ENCODE measurements around the gene PARPBP. TPM values are rescaled to one million over a fixed set of nuclear protein-coding genes. Genes with fewer than 3 reads are reported as not detected.

PARPBP gene
- total RNA-seq, 1 experiment from 2014 or later: 23.5 TPM

DNA sequence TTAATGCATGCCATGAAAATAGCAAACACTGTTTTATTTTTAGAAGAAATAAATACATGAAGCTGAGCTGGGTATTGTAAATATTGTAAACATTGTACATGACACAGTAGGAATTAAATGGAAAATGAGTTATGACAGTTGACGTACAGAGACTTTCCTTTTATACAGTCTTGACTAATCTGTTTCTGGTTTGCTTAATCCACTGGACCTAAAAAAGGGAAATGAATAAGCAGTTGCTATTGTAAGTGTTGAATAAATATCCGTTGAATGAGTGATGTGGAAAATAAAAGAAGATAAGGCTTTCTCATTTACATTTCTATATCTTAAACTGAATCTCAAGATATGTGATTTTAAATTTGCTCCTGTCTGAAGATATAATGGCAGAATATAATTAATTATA, 62.7 kb downstream of the PARPBP start:
- Histone ChIP-seq H3K9me3 (ENCODE audit: control insufficient read depth in 1 of 2, insufficient read depth in 1 of 2, low read depth in 1 of 2, low read length in 2 of 2) (no peaks in the 10 kb centered on the region), H3K4me2 (ENCODE audit: low read length) (no peak overlapping the region), H3K27ac (ENCODE audit: low read depth, low read length) (no peak overlapping the region), H3K36me3 (ENCODE audit: control insufficient read depth in 1 of 2, insufficient read depth in 2 of 2, low read length in 2 of 2) (no peaks in the 10 kb centered on the region), H4K20me1 (ENCODE audit: insufficient read depth) (no peaks in the 10 kb centered on the region), H3K4me1 (ENCODE audit: control insufficient read depth in 1 of 2, insufficient read depth in 2 of 2, low read length in 2 of 2) (no peaks in the 10 kb centered on the region), H3K9ac (ENCODE audit: low read length) (no peak overlapping the region), H3K79me2 (ENCODE audit: insufficient read depth, low read length) (no peaks in the 10 kb centered on the region), H3K4me3 (replicated peaks in 1 of 2; ENCODE audit: low read depth in 1 of 2, low read length in 2 of 2) (no peak overlapping the region), H2AFZ (ENCODE audit: low read depth, low read length, poor library complexity, severe bottlenecking) (no peak overlapping the region), H3K9me2 (ENCODE audit: insufficient read depth) (no peaks in the 10 kb centered on the region), H3K27me3 (ENCODE audit: insufficient read depth, low read length) (no peaks in the 10 kb centered on the region)
- ChIA-PET POLR2A (no interaction called here), CTCF (no interaction called here), RAD21 (ENCODE audit: low non-redundant PET in 1 of 2, low total read pairs in 2 of 2, uncharacterized antibody in 2 of 2, unreplicated experiment in 2 of 2) (no interaction called here)
- intact Hi-C loops (cut with micrococcal nuclease): no loop called here
- TF ChIP-seq MAX (IDR thresholded peaks at IDR 0.05) (no peak), EZH2 (IDR thresholded peaks at IDR 0.05) (no peak), RAD21 (IDR thresholded peaks at IDR 0.05; ENCODE audit: low read depth) (no peak), EGR1 (IDR thresholded peaks at IDR 0.05; ENCODE audit: low read depth) (no peak), POLR2A (IDR thresholded peaks at IDR 0.05; ENCODE audit: borderline replicate concordance, extremely low read depth, insufficient read depth, insufficient read length) (no peak), EZH2phosphoT487 (IDR thresholded peaks at IDR 0.05; ENCODE audit: borderline replicate concordance) (no peak), SIN3A (IDR thresholded peaks at IDR 0.05; ENCODE audit: low read depth) (no peak), CEBPB (IDR thresholded peaks at IDR 0.05; ENCODE audit: low read depth) (no peak), ZFX (IDR thresholded peaks at IDR 0.05) (no peak), POLR2AphosphoS5 (IDR thresholded peaks at IDR 0.05; ENCODE audit: low read depth, low read length) (no peak), SRF (IDR thresholded peaks at IDR 0.05; ENCODE audit: low read depth) (no peak)
- TF ChIP-seq, protein P1, sequence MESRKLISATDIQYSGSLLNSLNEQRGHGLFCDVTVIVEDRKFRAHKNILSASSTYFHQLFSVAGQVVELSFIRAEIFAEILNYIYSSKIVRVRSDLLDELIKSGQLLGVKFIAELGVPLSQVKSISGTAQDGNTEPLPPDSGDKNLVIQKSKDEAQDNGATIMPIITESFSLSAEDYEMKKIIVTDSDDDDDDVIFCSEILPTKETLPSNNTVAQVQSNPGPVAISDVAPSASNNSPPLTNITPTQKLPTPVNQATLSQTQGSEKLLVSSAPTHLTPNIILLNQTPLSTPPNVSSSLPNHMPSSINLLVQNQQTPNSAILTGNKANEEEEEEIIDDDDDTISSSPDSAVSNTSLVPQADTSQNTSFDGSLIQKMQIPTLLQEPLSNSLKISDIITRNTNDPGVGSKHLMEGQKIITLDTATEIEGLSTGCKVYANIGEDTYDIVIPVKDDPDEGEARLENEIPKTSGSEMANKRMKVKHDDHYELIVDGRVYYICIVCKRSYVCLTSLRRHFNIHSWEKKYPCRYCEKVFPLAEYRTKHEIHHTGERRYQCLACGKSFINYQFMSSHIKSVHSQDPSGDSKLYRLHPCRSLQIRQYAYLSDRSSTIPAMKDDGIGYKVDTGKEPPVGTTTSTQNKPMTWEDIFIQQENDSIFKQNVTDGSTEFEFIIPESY (IDR thresholded peaks at IDR 0.05; ENCODE audit: extremely low read depth, insufficient replicate concordance, low read length): no peak
- DNase-seq (ENCODE audit: low read depth, low spot score): no peak
- BruUV-seq (replicated peaks): no TSS peak
- ATAC-seq: no peak

Measured in HCT116 (cell line).